ENCODE data around the gene NFKBIA. TPM values are rescaled to one million over a fixed set of nuclear protein-coding genes. Genes with fewer than 3 reads are reported as not detected.
A peak's percentile ranks its signal among the peaks of the same experiment; 100 is the strongest.
"Not testable (repeated sequence)": the region's sequence is repeated elsewhere in the genome, so short reads cannot be mapped to it uniquely, and the experiment has no call there.

Gene NFKBIA
- total RNA-seq, 1 donor from 2014 or later, result 386 TPM

- intact Hi-C loops (cut with micrococcal nuclease), result no loop called here
Observed at GRCh38 chr14:35383569-35384454, 20.7 kb downstream of the NFKBIA start.

GRCh38 chr14:35380794-35381193, 23.8 kb downstream of the NFKBIA start:
- Mint-ChIP-seq H3K36me3 (ENCODE audit: low read depth) (no peaks in the 10 kb centered on the region), H3K9me3 (no peaks in the 10 kb centered on the region)

More at GRCh38 chr14:35383569-35384454, 20.7 kb downstream of the NFKBIA start:
- Mint-ChIP-seq H3K36me3 (ENCODE audit: low read depth) (no peaks in the 10 kb centered on the region), H3K27ac (no peak overlapping the region), H3K27me3 (ENCODE audit: low read depth) (no peaks in the 10 kb centered on the region), H3K4me1 (ENCODE audit: low read depth) (no peaks in the 10 kb centered on the region), H3K9me3 (no peaks in the 10 kb centered on the region), H3K4me3 (ENCODE audit: low read depth) (no peak overlapping the region)
- no peak for DNase-seq (ENCODE audit: low spot score)

GRCh38 chr14:35379234-35379933, 25.2 kb downstream of the NFKBIA start:
- H3K4me1 Mint-ChIP-seq (ENCODE audit: low read depth); H3K36me3 Mint-ChIP-seq (ENCODE audit: low read depth); H3K27ac Mint-ChIP-seq; H3K27me3 Mint-ChIP-seq (ENCODE audit: low read depth); H3K9me3 Mint-ChIP-seq; intact Hi-C loops (cut with micrococcal nuclease); DNase-seq (ENCODE audit: low spot score); H3K4me3 Mint-ChIP-seq (ENCODE audit: low read depth): not testable (repeated sequence)

More at GRCh38 chr14:35380794-35381193, 23.8 kb downstream of the NFKBIA start:
- no peak for DNase-seq (ENCODE audit: low spot score)
- H3K4me3 Mint-ChIP-seq (ENCODE audit: low read depth), result no peak overlapping the region
- no peak overlapping the region for H3K27ac Mint-ChIP-seq
- H3K27me3 Mint-ChIP-seq (ENCODE audit: low read depth), result no peaks in the 10 kb centered on the region
- intact Hi-C loops (cut with micrococcal nuclease), result no loop called here
- H3K4me1 Mint-ChIP-seq (ENCODE audit: low read depth), result no peaks in the 10 kb centered on the region

GRCh38 chr14:35378425-35379233, 25.9 kb downstream of the NFKBIA start:
- intact Hi-C loops (cut with micrococcal nuclease), result no loop called here
- no peak overlapping the region for H3K27ac Mint-ChIP-seq
- no peaks in the 10 kb centered on the region for H3K27me3 Mint-ChIP-seq (ENCODE audit: low read depth)
- no peaks in the 10 kb centered on the region for H3K9me3 Mint-ChIP-seq
- no peak for DNase-seq (ENCODE audit: low spot score)
- no peaks in the 10 kb centered on the region for H3K4me1 Mint-ChIP-seq (ENCODE audit: low read depth)
- no peak overlapping the region for H3K4me3 Mint-ChIP-seq (ENCODE audit: low read depth)
- H3K36me3 Mint-ChIP-seq (ENCODE audit: low read depth), result no peaks in the 10 kb centered on the region

- no peak for DNase-seq (ENCODE audit: low spot score)
- Mint-ChIP-seq H3K4me3 (ENCODE audit: low read depth) (no peak overlapping the region), H3K27ac (no peak overlapping the region), H3K4me1 (ENCODE audit: low read depth) (no peaks in the 10 kb centered on the region), H3K36me3 (ENCODE audit: low read depth) (peaks cover 8% of the 10 kb centered on the region), H3K27me3 (ENCODE audit: low read depth) (no peaks in the 10 kb centered on the region), H3K9me3 (peaks cover 9% of the 10 kb centered on the region)
- intact Hi-C loops (cut with micrococcal nuclease), result no loop called here
Observed at GRCh38 chr14:35375558-35376025, 29.0 kb downstream of the NFKBIA start.

- H3K4me1 Mint-ChIP-seq (ENCODE audit: low read depth), result no peaks in the 10 kb centered on the region
- no peaks in the 10 kb centered on the region for H3K27me3 Mint-ChIP-seq (ENCODE audit: low read depth)
- no peak for DNase-seq (ENCODE audit: low spot score)
- H3K4me3 Mint-ChIP-seq (ENCODE audit: low read depth), result no peak overlapping the region
- peaks cover 9% of the 10 kb centered on the region for H3K36me3 Mint-ChIP-seq (ENCODE audit: low read depth)
- H3K9me3 Mint-ChIP-seq, result peaks cover 9% of the 10 kb centered on the region
- intact Hi-C loops (cut with micrococcal nuclease), result no loop called here
- H3K27ac Mint-ChIP-seq, result no peak overlapping the region
Observed at GRCh38 chr14:35374263-35374712, 30.3 kb downstream of the NFKBIA start.

GRCh38 chr14:35373208-35373607, 31.3 kb downstream of the NFKBIA start:
- H3K9me3 Mint-ChIP-seq; H3K27ac Mint-ChIP-seq; intact Hi-C loops (cut with micrococcal nuclease): not testable (repeated sequence)

GRCh38 chr14:35370969-35371368, 33.6 kb downstream of the NFKBIA start:
- no peak for DNase-seq (ENCODE audit: low spot score)
- H3K36me3 Mint-ChIP-seq (ENCODE audit: low read depth), result peaks cover 9% of the 10 kb centered on the region
- intact Hi-C loops (cut with micrococcal nuclease), result no loop called here
- H3K9me3 Mint-ChIP-seq, result peaks cover 9% of the 10 kb centered on the region
- H3K27ac Mint-ChIP-seq, result no peak overlapping the region
- H3K27me3 Mint-ChIP-seq (ENCODE audit: low read depth), result no peaks in the 10 kb centered on the region
- H3K4me1 Mint-ChIP-seq (ENCODE audit: low read depth), result peaks cover 27% of the 10 kb centered on the region
- no peak overlapping the region for H3K4me3 Mint-ChIP-seq (ENCODE audit: low read depth)

More at GRCh38 chr14:35373208-35373607, 31.3 kb downstream of the NFKBIA start:
- H3K4me3 Mint-ChIP-seq (ENCODE audit: low read depth); H3K36me3 Mint-ChIP-seq (ENCODE audit: low read depth); H3K4me1 Mint-ChIP-seq (ENCODE audit: low read depth); H3K27me3 Mint-ChIP-seq (ENCODE audit: low read depth); DNase-seq (ENCODE audit: low spot score): not testable (repeated sequence)

- peaks cover 11% of the 10 kb centered on the region for H3K36me3 Mint-ChIP-seq (ENCODE audit: low read depth)
- no peak overlapping the region for H3K4me3 Mint-ChIP-seq (ENCODE audit: low read depth)
Observed at GRCh38 chr14:35369701-35370191, 34.8 kb downstream of the NFKBIA start.

GRCh38 chr14:35368583-35369392, 35.8 kb downstream of the NFKBIA start:
- Mint-ChIP-seq H3K27me3 (ENCODE audit: low read depth) (no peaks in the 10 kb centered on the region), H3K4me1 (ENCODE audit: low read depth) (peaks cover 35% of the 10 kb centered on the region), H3K4me3 (ENCODE audit: low read depth) (no peak overlapping the region), H3K36me3 (ENCODE audit: low read depth) (peaks cover 11% of the 10 kb centered on the region), H3K27ac (peak overlapping the region; percentile 97), H3K9me3 (peaks cover 9% of the 10 kb centered on the region)
- DNase-seq (ENCODE audit: low spot score), result no peak
- intact Hi-C loops (cut with micrococcal nuclease), result loop anchor here (5.0 kb wide), 1 partner anchor 49 kb away; no protein-coding TSS in a partner anchor

More at GRCh38 chr14:35369701-35370191, 34.8 kb downstream of the NFKBIA start:
- peaks cover 9% of the 10 kb centered on the region for H3K9me3 Mint-ChIP-seq
- no peak overlapping the region for H3K27ac Mint-ChIP-seq
- DNase-seq (ENCODE audit: low spot score), result no peak
- H3K4me1 Mint-ChIP-seq (ENCODE audit: low read depth), result peaks cover 35% of the 10 kb centered on the region
- intact Hi-C loops (cut with micrococcal nuclease), result loop anchor here (5.0 kb wide), 1 partner anchor 48 kb away; no protein-coding TSS in a partner anchor
- H3K27me3 Mint-ChIP-seq (ENCODE audit: low read depth), result no peaks in the 10 kb centered on the region

GRCh38 chr14:35368139-35368460, 36.4 kb downstream of the NFKBIA start:
- no peaks in the 10 kb centered on the region for H3K27me3 Mint-ChIP-seq (ENCODE audit: low read depth)
- intact Hi-C loops (cut with micrococcal nuclease), result loop anchor here (5.0 kb wide), 1 partner anchor 49 kb away; no protein-coding TSS in a partner anchor
- no peak overlapping the region for H3K4me3 Mint-ChIP-seq (ENCODE audit: low read depth)
- peak overlapping the region; percentile 97 for H3K27ac Mint-ChIP-seq
- peaks cover 39% of the 10 kb centered on the region for H3K4me1 Mint-ChIP-seq (ENCODE audit: low read depth)
- H3K9me3 Mint-ChIP-seq, result peaks cover 9% of the 10 kb centered on the region
- peaks cover 11% of the 10 kb centered on the region for H3K36me3 Mint-ChIP-seq (ENCODE audit: low read depth)
- no peak for DNase-seq (ENCODE audit: low spot score)
